OCI-LY3 (cell line): ENCODE results near the gene CCDC127.
"Not testable (repeated sequence)": the region's sequence is repeated elsewhere in the genome, so short reads cannot be mapped to it uniquely, and the experiment has no call there.

ENCODE experiments used
- H2AFZ ChIP-seq: fragments of 200-600, 300-600 bp; shearing (Covaris generic); 2 replicates; pipeline ENCODE4 v1.6.0; 2014; ENCODE audit warnings: antibody characterized with exemption, low read depth, low read length
- H3K27ac ChIP-seq: fragments of 200-600, 300-600 bp; sonication (generic); 2 replicates; pipeline ENCODE4 v1.5.1; 2014; ENCODE audit warnings: mild to moderate bottlenecking, low read length, moderate library complexity, mixed read lengths
- H3K27me3 ChIP-seq: fragments of 200-600, 300-600 bp; sonication (generic); 2 replicates; pipeline ENCODE4 v1.6.1; 2014; ENCODE audit warnings: low read depth, low read length, mixed read lengths
- H3K36me3 ChIP-seq: fragments of 200-600, 300-600 bp; sonication (generic); replicated peaks from 2 replicates; pipeline ENCODE3; 2014; ENCODE audit warnings: low read depth, low read length, mixed read lengths
- H3K4me1 ChIP-seq: fragments of 300-600, 200-600 bp; sonication (generic); 2 replicates; pipeline ENCODE4 v1.6.1; 2014; ENCODE audit warnings: low read length, mixed read lengths
- H3K4me2 ChIP-seq: fragments of 200-600, 300-600 bp; sonication (generic); 2 replicates; pipeline ENCODE4 v1.6.1; 2014; ENCODE audit warnings: low read length, mixed read lengths
- H3K4me3 ChIP-seq: fragments of 300-600, 200-600 bp; sonication (generic); 2 replicates; pipeline ENCODE4 v1.5.1; 2014; ENCODE audit warnings: antibody characterized with exemption, mild to moderate bottlenecking, low read length, moderate library complexity
- H3K79me2 ChIP-seq: fragments of 300-600, 200-600 bp; shearing (Covaris generic); 2 replicates; pipeline ENCODE4 v1.6.1; 2014; ENCODE audit warnings: mild to moderate bottlenecking, low read length, mixed read lengths
- H3K9ac ChIP-seq: fragments of 300-600, 200-600 bp; shearing (Covaris generic); 2 replicates; pipeline ENCODE4 v1.6.0; 2014; ENCODE audit warnings: mild to moderate bottlenecking, low read length, moderate library complexity
- H3K9me3 ChIP-seq: fragments of 200-600, 300-600 bp; shearing (Covaris generic); 2 replicates; pipeline ENCODE4 v1.6.1; 2014; ENCODE audit warnings: low read length, mixed read lengths; ENCODE audit not compliant: insufficient read depth
- H4K20me1 ChIP-seq: fragments of 200-600, 300-600 bp; sonication (generic); 2 replicates; pipeline ENCODE4 v1.6.1; 2016; ENCODE audit warnings: low read length, mixed read lengths; ENCODE audit not compliant: insufficient read depth
- EZH2phosphoT487 ChIP-seq: fragments of 200-600 bp; shearing (Covaris generic); IDR thresholded peaks from 2 replicates; pipeline ENCODE4 v1.6.1; 2018; ENCODE audit warnings: antibody characterized with exemption, mixed run types, low read depth
- TF ChIP-seq, protein P1 (sequence below): fragments of 200-600, 300-600 bp; sonication (generic); IDR thresholded peaks from 2 replicates; pipeline ENCODE4 v1.5.1; 2014; ENCODE audit warnings: antibody characterized with exemption, low read length, low read depth

The CCDC127 gene

DNA sequence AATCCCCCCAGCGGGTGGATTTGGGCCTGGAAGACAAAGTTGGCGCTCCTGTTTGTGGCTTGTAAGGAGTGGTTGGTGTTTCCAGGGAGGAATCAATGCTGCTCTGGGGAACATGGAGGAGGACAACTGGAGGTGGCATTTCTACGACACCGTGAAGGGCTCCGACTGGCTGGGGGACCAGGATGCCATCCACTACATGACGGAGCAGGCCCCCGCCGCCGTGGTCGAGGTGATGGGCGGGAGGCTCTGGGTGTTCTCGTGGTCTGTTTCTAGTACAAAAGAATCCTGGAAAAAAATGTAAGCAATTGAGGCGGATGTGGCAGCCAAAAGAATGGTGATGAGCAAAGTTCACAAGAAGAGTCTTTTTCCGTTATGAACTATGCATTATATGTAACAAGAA lies 7.4 kb upstream of the CCDC127 start:
- Histone ChIP-seq H4K20me1 (peaks cover 36% of the 10 kb centered on the region), H3K4me1 (peaks cover 20% of the 10 kb centered on the region), H3K36me3 (no peaks in the 10 kb centered on the region), H3K79me2 (peaks cover 38% of the 10 kb centered on the region), H3K27ac (no peak overlapping the region), H3K9me3 (no peaks in the 10 kb centered on the region), H3K4me3 (no peak overlapping the region), H3K27me3 (no peaks in the 10 kb centered on the region), H3K9ac (no peak overlapping the region), H3K4me2 (no peak overlapping the region), H2AFZ (no peak overlapping the region)
- TF ChIP-seq, protein P1, sequence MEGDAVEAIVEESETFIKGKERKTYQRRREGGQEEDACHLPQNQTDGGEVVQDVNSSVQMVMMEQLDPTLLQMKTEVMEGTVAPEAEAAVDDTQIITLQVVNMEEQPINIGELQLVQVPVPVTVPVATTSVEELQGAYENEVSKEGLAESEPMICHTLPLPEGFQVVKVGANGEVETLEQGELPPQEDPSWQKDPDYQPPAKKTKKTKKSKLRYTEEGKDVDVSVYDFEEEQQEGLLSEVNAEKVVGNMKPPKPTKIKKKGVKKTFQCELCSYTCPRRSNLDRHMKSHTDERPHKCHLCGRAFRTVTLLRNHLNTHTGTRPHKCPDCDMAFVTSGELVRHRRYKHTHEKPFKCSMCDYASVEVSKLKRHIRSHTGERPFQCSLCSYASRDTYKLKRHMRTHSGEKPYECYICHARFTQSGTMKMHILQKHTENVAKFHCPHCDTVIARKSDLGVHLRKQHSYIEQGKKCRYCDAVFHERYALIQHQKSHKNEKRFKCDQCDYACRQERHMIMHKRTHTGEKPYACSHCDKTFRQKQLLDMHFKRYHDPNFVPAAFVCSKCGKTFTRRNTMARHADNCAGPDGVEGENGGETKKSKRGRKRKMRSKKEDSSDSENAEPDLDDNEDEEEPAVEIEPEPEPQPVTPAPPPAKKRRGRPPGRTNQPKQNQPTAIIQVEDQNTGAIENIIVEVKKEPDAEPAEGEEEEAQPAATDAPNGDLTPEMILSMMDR, result no peak
- TF ChIP-seq EZH2phosphoT487, result no peak

DNA sequence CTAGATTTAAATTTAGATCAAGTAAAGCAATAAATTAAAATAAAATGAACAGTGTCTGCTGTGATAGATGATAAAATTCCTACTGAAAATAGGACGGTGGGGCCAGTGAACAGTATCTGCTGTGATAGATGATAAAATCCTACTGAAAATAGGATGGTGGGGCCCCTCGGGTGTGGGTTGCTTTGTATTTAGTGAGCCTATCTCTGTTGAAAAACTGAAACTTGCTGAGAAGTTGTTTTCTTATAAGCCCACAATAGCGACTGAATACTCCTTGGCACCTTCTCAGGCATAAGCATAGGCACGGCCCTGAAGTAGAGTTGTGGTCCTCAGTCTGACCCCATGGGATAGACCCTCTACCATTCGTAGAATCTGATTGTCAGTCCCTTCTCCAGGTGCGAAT lies 5.8 kb upstream of the CCDC127 start:
- no peak for TF ChIP-seq EZH2phosphoT487
- Histone ChIP-seq H3K27ac (no peak overlapping the region), H3K36me3 (no peaks in the 10 kb centered on the region), H3K9me3 (no peaks in the 10 kb centered on the region), H3K4me2 (no peak overlapping the region), H3K27me3 (no peaks in the 10 kb centered on the region), H3K4me3 (no peak overlapping the region), H3K4me1 (peaks cover 27% of the 10 kb centered on the region), H4K20me1 (peaks cover 49% of the 10 kb centered on the region), H3K79me2 (peaks cover 53% of the 10 kb centered on the region), H2AFZ (no peak overlapping the region), H3K9ac (no peak overlapping the region)

DNA sequence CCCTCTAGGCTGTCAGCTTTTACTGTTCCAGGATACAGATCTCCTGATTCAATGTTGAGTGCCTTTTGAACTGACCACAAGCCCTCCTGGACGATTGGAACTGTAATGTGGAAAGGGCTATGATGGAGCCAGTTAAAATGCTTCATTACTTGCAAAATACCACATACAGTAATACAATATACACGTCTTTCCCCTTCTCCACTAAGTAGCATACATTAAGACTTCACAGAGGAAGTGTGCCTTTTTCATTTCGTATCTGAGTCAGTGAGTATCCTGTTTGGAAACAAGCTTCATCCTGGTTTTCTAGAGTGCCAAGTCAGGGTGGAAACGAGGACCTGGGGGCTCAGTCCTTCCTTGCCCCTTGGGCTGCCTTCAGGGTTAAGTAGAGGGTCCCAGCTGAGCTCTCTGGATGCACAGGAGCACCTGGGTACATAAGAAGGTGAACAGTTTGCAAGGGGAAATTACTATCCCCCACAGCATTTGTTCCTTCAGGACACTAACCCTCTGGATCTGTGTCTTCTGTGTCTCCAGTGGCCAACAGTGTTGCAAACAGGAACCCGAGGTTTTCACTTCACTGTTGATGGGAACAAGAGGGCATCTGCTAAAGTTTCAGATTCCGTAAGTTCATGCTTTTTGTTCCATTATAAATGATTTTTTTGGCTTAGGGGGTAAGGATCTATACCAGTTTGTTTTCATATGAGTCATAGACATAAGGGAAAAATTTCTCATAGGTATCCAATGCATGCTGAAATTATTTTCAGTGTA lies 5.2 kb upstream of the CCDC127 start:
- H3K36me3 ChIP-seq, result not testable (repeated sequence)
- peaks cover 49% of the 10 kb centered on the region for H4K20me1 ChIP-seq

DNA sequence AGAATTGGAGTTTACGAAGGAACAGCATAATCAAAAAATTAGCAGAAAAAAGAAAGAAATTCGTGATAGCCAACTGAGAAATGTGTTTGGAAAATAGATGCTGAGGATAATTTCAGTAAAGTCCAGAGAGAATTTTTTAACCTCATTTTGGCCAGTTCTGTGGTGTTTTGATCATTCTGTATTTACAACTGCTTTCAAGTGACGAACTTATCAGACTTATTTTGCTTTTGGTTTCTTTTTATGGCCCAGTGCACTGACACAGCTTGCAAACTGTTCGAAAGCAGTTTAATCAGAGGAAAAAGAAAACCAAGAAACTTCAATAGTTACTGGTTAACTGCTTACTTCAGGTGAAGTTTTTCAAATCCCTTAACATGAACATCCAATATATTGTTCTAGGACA lies 2.0 kb upstream of the CCDC127 start:
- peak overlapping the region; percentile 91 for H3K9ac ChIP-seq
- H3K4me3 ChIP-seq, result peak overlapping the region; percentile 97
- H3K36me3 ChIP-seq, result no peaks in the 10 kb centered on the region
- H2AFZ ChIP-seq, result no peak overlapping the region
- peaks cover 59% of the 10 kb centered on the region for H3K79me2 ChIP-seq
- H4K20me1 ChIP-seq, result peaks cover 49% of the 10 kb centered on the region
- H3K4me1 ChIP-seq, result peaks cover 27% of the 10 kb centered on the region
- no peak for TF ChIP-seq EZH2phosphoT487
- TF ChIP-seq, protein P1, result no peak
- peak overlapping the region; percentile 95 for H3K4me2 ChIP-seq
- H3K27me3 ChIP-seq, result no peaks in the 10 kb centered on the region
- no peaks in the 10 kb centered on the region for H3K9me3 ChIP-seq
- no peak overlapping the region for H3K27ac ChIP-seq

More for the DNA sequence above, 5.2 kb upstream of the CCDC127 start:
- H3K4me1 ChIP-seq, result peaks cover 27% of the 10 kb centered on the region
- not testable (repeated sequence) for H3K9ac ChIP-seq, H3K9me3 ChIP-seq, H3K27me3 ChIP-seq, H3K27ac ChIP-seq, H2AFZ ChIP-seq
- peaks cover 59% of the 10 kb centered on the region for H3K79me2 ChIP-seq
- H3K4me2 ChIP-seq, result peak overlapping the region; percentile 72
- H3K4me3 ChIP-seq, result peak overlapping the region; percentile 36

DNA sequence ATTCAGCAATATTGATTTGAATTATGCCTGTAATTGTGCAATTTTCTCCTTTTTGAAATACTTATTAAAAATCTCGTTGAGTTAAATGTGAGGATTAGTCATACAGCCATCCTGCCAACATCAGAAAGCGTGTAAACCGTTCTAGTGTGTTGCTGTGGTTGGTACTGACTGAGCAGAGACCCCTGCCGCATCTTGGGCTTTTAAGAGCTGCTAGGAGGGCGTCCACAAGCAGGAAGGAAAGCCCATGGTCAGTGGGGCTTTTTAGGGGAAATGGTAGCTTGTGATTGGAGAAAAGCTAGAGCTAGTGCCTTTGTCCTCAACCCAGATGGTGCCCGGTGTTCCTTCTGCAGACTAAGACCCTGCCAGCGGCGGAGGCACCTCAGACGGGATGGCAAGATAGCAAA lies 1.5 kb upstream of the CCDC127 start:
- Histone ChIP-seq H3K4me1 (peaks cover 27% of the 10 kb centered on the region), H3K36me3 (no peaks in the 10 kb centered on the region), H3K27ac (no peak overlapping the region), H3K4me3 (peak overlapping the region; percentile 97), H3K4me2 (peak overlapping the region; percentile 95), H3K79me2 (peaks cover 59% of the 10 kb centered on the region), H3K9ac (peak overlapping the region; percentile 91), H3K27me3 (no peaks in the 10 kb centered on the region), H4K20me1 (peaks cover 49% of the 10 kb centered on the region), H3K9me3 (no peaks in the 10 kb centered on the region), H2AFZ (no peak overlapping the region)
- no peak for TF ChIP-seq EZH2phosphoT487
- TF ChIP-seq, protein P1, result no peak
